Neural cell (in vitro differentiated cells): ENCODE data around the gene CD200R1L.

Source experiments
- CTCF ChIP-seq: fragments of 450-650 bp; IDR thresholded peaks from 2 replicates; pipeline ENCODE4 v1.5.1; 2014; ENCODE audit warnings: antibody characterized with exemption, mild to moderate bottlenecking, moderate library complexity; ENCODE audit not compliant: poor library complexity, severe bottlenecking
- EP300 ChIP-seq: fragments of 450-650 bp; conservative IDR thresholded peaks from 2 replicates; pipeline ENCODE4 v1.6.1; 2014; ENCODE audit warnings: antibody characterized with exemption, mild to moderate bottlenecking, moderate library complexity; ENCODE audit not compliant: poor library complexity, severe bottlenecking
- EZH2 ChIP-seq: fragments of 200-600, 300-800 bp; shearing (Covaris generic), sonication (generic); IDR thresholded peaks from 2 replicates; pipeline ENCODE4 v1.6.1; 2014; ENCODE audit warnings: antibody characterized with exemption, low read length, borderline replicate concordance, mild to moderate bottlenecking; ENCODE audit not compliant: insufficient read depth, poor library complexity, severe bottlenecking
- POLR2AphosphoS5 ChIP-seq: IDR thresholded peaks from 2 replicates; pipeline ENCODE4 v1.6.1; 2012
- RAD21 ChIP-seq: fragments of 450-650 bp; conservative IDR thresholded peaks from 2 replicates; pipeline ENCODE4 v1.6.1; 2014; ENCODE audit warnings: antibody characterized with exemption, mild to moderate bottlenecking, moderate library complexity
- REST ChIP-seq: IDR thresholded peaks from 2 replicates; pipeline ENCODE4 v1.6.1; 2012; ENCODE audit warnings: borderline replicate concordance
- TAF1 ChIP-seq: IDR thresholded peaks from 2 replicates; pipeline ENCODE4 v1.6.1; 2012; ENCODE audit warnings: low read depth

DNA sequence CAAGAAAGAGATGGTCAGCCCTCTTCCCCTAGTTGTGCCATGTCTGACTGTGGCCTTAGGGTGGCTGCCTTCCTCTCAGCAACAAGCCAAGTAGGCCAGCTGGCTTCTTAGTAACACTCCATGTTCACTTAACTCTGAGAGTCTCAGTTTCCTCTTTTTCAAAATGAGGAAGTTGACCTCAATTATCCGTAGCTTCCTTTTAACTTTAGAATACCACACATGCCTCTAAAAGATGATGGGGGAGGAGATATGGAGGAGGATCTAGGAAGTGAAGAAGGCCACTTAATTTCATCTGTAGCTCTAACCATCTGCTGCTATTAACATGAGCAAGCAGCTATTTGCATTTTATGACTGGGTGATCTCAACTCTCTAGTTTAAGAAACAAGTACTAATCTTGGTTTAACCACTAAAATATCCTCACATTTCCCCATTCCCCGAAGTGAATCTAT lies 32.9 kb downstream of the CD200R1L start:
- no peak for TF ChIP-seq CTCF
- no peak for TF ChIP-seq POLR2AphosphoS5
- no peak for TF ChIP-seq EZH2
- no peak for TF ChIP-seq TAF1
- no peak for TF ChIP-seq EP300
- no peak for TF ChIP-seq RAD21
- no peak for TF ChIP-seq REST
